Astrocyte (in vitro differentiated cells and primary cell): ENCODE measurements around the gene SMYD1. TPM values are rescaled to one million over a fixed set of nuclear protein-coding genes. Genes with fewer than 3 reads are reported as not detected.

Experiments
- DNase-seq: peaks from one replicate; pipeline ENCODE4 v3.0.0-alpha.2; 2010; ENCODE audit warnings: low read depth
- FAIRE-seq: peaks from 2 replicates; lab custom pipeline; 2011; peaks lifted over from hg19 to GRCh38; lab: Jason Lieb, UNC
- H2AFZ ChIP-seq: 2 replicates; pipeline ENCODE4 v1.6.0; 2012; ENCODE audit warnings: low read depth, low read length, inconsistent platforms
- H3K27ac ChIP-seq: 2 replicates; pipeline ENCODE4 v1.5.1; 2011; ENCODE audit warnings: low read depth, low read length, inconsistent platforms
- H3K27me3 ChIP-seq: 2 replicates; pipeline ENCODE4 v1.6.0; 2011; ENCODE audit warnings: low read length, inconsistent platforms; ENCODE audit not compliant: insufficient read depth
- H3K36me3 ChIP-seq: 2 replicates; pipeline ENCODE4 v1.5.1; 2011; ENCODE audit warnings: low read length, inconsistent platforms; ENCODE audit not compliant: insufficient read depth
- H3K4me1 ChIP-seq: 2 replicates; pipeline ENCODE4 v1.5.1; 2011; ENCODE audit warnings: low read length, inconsistent platforms; ENCODE audit not compliant: insufficient read depth
- H3K4me2 ChIP-seq: 2 replicates; pipeline ENCODE4 v1.6.0; 2012; ENCODE audit warnings: low read length, inconsistent platforms
- H3K4me3 ChIP-seq: 2 replicates; pipeline ENCODE4 v1.5.1; 2011; ENCODE audit warnings: low read depth, mild to moderate bottlenecking, low read length, inconsistent platforms; ENCODE audit not compliant: insufficient read depth
- H3K79me2 ChIP-seq: 2 replicates; pipeline ENCODE4 v1.6.0; 2012; ENCODE audit warnings: mild to moderate bottlenecking, low read length, inconsistent platforms; ENCODE audit not compliant: insufficient read depth
- H3K9ac ChIP-seq: 2 replicates; pipeline ENCODE4 v1.6.0; 2012; ENCODE audit warnings: mild to moderate bottlenecking, low read length, inconsistent platforms
- H3K9me3 ChIP-seq: 2 replicates; pipeline ENCODE4 v1.5.1; 2012; ENCODE audit warnings: low read depth, mild to moderate bottlenecking, low read length, inconsistent platforms; ENCODE audit not compliant: insufficient read depth
- H4K20me1 ChIP-seq: 2 replicates; pipeline ENCODE4 v1.6.0; 2012; ENCODE audit warnings: low read length, inconsistent platforms; ENCODE audit not compliant: insufficient read depth
- H3K27ac Mint-ChIP-seq: one replicate; pipeline ENCODE4 v1.8.0; 2021; ENCODE audit warnings: mild to moderate bottlenecking, mixed read lengths; ENCODE audit not compliant: unreplicated experiment
- H3K27me3 Mint-ChIP-seq: one replicate; pipeline ENCODE4 v1.8.0; 2021; ENCODE audit warnings: low read depth, mixed read lengths; ENCODE audit not compliant: unreplicated experiment
- H3K36me3 Mint-ChIP-seq: one replicate; pipeline ENCODE4 v1.8.0; 2021; ENCODE audit warnings: low read depth, mixed read lengths; ENCODE audit not compliant: unreplicated experiment
- H3K4me1 Mint-ChIP-seq: one replicate; pipeline ENCODE4 v1.8.0; 2021; ENCODE audit warnings: low read depth, mixed read lengths; ENCODE audit not compliant: unreplicated experiment
- H3K4me3 Mint-ChIP-seq: one replicate; pipeline ENCODE4 v1.8.0; 2021; ENCODE audit warnings: mild to moderate bottlenecking, moderate library complexity, mixed read lengths; ENCODE audit not compliant: unreplicated experiment
- H3K9me3 Mint-ChIP-seq: one replicate; pipeline ENCODE4 v1.8.0; 2021; ENCODE audit warnings: mild to moderate bottlenecking, mixed read lengths; ENCODE audit not compliant: unreplicated experiment
- CTCF ChIP-seq: IDR thresholded peaks from 2 replicates; pipeline ENCODE4 v1.5.1; 2011; ENCODE audit warnings: low read depth, mild to moderate bottlenecking, inconsistent platforms, low read length, moderate library complexity; ENCODE audit not compliant: insufficient read depth
- EZH2 ChIP-seq: IDR thresholded peaks from 2 replicates; pipeline ENCODE4 v1.6.1; 2012; ENCODE audit warnings: mild to moderate bottlenecking, low read length, inconsistent platforms; ENCODE audit not compliant: insufficient read depth
- total RNA-seq: library from RNA; stranded (reverse); gene quantifications from 2 replicates; pipeline ENCODE4 v1.2.1, GENCODE V29; 2021

The SMYD1 gene
- total RNA-seq, 1 donor from 2014 or later = not detected

DNA sequence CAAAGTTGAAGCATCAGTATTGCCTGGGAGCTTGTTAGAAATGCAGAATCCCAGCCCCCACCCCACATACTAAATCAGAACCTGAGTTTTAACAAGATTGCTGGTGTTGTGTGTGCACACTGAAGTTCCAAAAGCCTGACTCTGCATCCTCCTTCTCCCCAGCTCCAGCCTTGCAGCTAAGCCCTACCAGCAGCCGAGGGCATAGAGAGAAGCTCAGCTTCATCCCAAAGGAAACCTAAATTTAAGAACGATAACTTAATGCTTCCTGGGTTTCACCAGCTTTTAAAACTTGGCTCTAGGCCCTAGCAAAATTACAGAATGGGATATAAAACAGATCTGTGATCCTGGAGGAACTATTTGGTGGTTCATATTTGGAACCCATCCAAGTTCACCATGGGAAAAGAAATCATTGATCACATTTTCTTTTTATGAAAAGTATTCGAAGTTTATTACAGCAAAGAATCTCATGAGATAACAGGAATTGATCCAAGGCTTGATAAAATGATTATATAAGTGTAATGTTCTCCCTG, 11.1 kb downstream of the SMYD1 start:
- Mint-ChIP-seq H3K9me3 (peaks cover 8% of the 10 kb centered on the region), H3K27me3 (peaks cover 2% of the 10 kb centered on the region), H3K27ac (no peak overlapping the region), H3K4me1 (peaks cover 2% of the 10 kb centered on the region), H3K4me3 (no peak overlapping the region), H3K36me3 (no peaks in the 10 kb centered on the region)
- H3K27me3 ChIP-seq = peaks cover 2% of the 10 kb centered on the region
- no peak overlapping the region for H3K4me2 ChIP-seq
- H3K27ac ChIP-seq = no peak overlapping the region
- H3K4me3 ChIP-seq = no peak overlapping the region
- no peak for TF ChIP-seq CTCF
- TF ChIP-seq EZH2 = no peak
- no peak overlapping the region for H2AFZ ChIP-seq
- no peak overlapping the region for H3K9ac ChIP-seq
- H3K36me3 ChIP-seq = no peaks in the 10 kb centered on the region
- H3K4me1 ChIP-seq = peaks cover 5% of the 10 kb centered on the region
- H3K79me2 ChIP-seq = no peaks in the 10 kb centered on the region
- no peak for DNase-seq
- H3K9me3 ChIP-seq = no peaks in the 10 kb centered on the region
- no peak for FAIRE-seq
- H4K20me1 ChIP-seq = no peaks in the 10 kb centered on the region

DNA sequence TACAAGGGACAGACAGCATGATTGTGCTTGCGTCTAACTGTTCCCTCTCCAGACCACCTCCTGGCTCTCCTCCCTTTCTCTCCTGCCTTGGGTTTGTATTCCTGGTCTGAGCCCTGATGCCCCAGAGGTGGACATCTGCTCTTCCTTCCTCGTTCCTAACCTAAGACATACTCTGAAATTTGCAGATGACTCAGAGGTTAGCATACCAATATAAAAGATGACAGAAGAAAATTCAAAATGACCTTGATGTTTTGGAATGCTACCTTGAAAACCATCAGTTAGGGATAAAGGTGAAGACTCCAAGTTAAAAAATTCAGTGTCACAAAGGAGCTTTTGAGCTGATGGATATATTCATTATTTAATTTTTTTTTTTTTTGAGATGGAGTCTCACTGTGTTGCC, 12.9 kb downstream of the SMYD1 start:
- Mint-ChIP-seq H3K27ac (no peak overlapping the region), H3K4me3 (no peak overlapping the region), H3K27me3 (peaks cover 2% of the 10 kb centered on the region), H3K4me1 (no peaks in the 10 kb centered on the region), H3K36me3 (no peaks in the 10 kb centered on the region), H3K9me3 (no peaks in the 10 kb centered on the region)
- FAIRE-seq (no peak), DNase-seq (no peak)
- no peaks in the 10 kb centered on the region for H4K20me1 ChIP-seq
- H3K27ac ChIP-seq = no peak overlapping the region
- TF ChIP-seq CTCF (no peak), EZH2 (no peak)
- H2AFZ ChIP-seq = no peak overlapping the region
- H3K79me2 ChIP-seq = no peaks in the 10 kb centered on the region
- no peaks in the 10 kb centered on the region for H3K36me3 ChIP-seq
- H3K9ac ChIP-seq = no peak overlapping the region
- H3K27me3 ChIP-seq = peaks cover 2% of the 10 kb centered on the region
- no peak overlapping the region for H3K4me3 ChIP-seq
- H3K4me1 ChIP-seq = no peaks in the 10 kb centered on the region
- H3K9me3 ChIP-seq = no peaks in the 10 kb centered on the region
- no peak overlapping the region for H3K4me2 ChIP-seq

- Mint-ChIP-seq H3K27me3 (peaks cover 2% of the 10 kb centered on the region), H3K4me3 (no peak overlapping the region), H3K4me1 (no peaks in the 10 kb centered on the region), H3K9me3 (no peaks in the 10 kb centered on the region), H3K36me3 (no peaks in the 10 kb centered on the region), H3K27ac (no peak overlapping the region)
- Histone ChIP-seq H3K79me2 (no peaks in the 10 kb centered on the region), H4K20me1 (no peaks in the 10 kb centered on the region), H3K9me3 (no peaks in the 10 kb centered on the region), H3K36me3 (no peaks in the 10 kb centered on the region), H3K4me2 (no peak overlapping the region), H3K4me3 (no peak overlapping the region), H3K9ac (no peak overlapping the region), H3K27me3 (peaks cover 2% of the 10 kb centered on the region), H3K27ac (no peak overlapping the region), H3K4me1 (no peaks in the 10 kb centered on the region), H2AFZ (no peak overlapping the region)
- FAIRE-seq (no peak), DNase-seq (no peak)
- TF ChIP-seq CTCF (no peak), EZH2 (no peak)
Observed at GRCh38 chr2:88081924-88082608, 14.4 kb downstream of the SMYD1 start.
